WI38 (cell line): ENCODE data around the gene RAB32.
A peak's percentile ranks its signal among the peaks of the same experiment; 100 is the strongest.

ENCODE experiments used
- H3K4me3 ChIP-seq: 2 replicates; pipeline ENCODE4 v1.5.1; 2011; ENCODE audit warnings: low read depth, mild to moderate bottlenecking, control low read depth, low read length
- TF ChIP-seq, protein P1 (sequence below): IDR thresholded peaks from 2 replicates; pipeline ENCODE4 v1.5.1; 2012; ENCODE audit warnings: low read depth, mild to moderate bottlenecking, control low read depth, low read length

Gene RAB32

DNA sequence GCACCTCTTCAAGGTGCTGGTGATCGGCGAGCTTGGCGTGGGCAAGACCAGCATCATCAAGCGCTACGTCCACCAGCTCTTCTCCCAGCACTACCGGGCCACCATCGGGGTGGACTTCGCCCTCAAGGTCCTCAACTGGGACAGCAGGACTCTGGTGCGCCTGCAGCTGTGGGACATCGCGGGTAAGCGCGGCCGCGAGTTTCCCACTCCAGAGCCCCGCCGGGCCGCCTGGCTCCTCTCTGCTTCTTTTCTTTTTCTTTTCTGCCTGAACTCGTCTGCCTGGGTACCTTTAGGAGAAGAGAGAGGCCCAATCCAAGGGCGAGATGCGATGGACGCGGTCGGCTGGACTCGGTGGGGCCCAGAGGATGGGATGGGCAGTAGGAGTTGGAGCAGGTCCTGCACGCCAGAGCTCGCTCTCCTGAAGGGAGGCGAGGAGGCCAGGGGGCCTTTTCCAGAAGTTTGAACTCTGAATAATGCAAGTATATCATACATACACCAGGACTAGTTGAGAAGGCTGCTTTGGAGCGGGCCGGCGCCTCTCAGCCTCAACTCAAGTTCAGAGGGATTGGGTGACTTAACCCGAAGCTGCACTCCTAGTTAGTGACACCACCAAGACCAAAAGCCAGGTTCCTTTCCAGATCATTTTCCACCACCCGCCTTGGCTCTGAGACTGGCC is 445 bp downstream of the RAB32 start:
- H3K4me3 ChIP-seq = peak overlapping the region; percentile 87
- TF ChIP-seq, protein P1, sequence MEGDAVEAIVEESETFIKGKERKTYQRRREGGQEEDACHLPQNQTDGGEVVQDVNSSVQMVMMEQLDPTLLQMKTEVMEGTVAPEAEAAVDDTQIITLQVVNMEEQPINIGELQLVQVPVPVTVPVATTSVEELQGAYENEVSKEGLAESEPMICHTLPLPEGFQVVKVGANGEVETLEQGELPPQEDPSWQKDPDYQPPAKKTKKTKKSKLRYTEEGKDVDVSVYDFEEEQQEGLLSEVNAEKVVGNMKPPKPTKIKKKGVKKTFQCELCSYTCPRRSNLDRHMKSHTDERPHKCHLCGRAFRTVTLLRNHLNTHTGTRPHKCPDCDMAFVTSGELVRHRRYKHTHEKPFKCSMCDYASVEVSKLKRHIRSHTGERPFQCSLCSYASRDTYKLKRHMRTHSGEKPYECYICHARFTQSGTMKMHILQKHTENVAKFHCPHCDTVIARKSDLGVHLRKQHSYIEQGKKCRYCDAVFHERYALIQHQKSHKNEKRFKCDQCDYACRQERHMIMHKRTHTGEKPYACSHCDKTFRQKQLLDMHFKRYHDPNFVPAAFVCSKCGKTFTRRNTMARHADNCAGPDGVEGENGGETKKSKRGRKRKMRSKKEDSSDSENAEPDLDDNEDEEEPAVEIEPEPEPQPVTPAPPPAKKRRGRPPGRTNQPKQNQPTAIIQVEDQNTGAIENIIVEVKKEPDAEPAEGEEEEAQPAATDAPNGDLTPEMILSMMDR = no peak

DNA sequence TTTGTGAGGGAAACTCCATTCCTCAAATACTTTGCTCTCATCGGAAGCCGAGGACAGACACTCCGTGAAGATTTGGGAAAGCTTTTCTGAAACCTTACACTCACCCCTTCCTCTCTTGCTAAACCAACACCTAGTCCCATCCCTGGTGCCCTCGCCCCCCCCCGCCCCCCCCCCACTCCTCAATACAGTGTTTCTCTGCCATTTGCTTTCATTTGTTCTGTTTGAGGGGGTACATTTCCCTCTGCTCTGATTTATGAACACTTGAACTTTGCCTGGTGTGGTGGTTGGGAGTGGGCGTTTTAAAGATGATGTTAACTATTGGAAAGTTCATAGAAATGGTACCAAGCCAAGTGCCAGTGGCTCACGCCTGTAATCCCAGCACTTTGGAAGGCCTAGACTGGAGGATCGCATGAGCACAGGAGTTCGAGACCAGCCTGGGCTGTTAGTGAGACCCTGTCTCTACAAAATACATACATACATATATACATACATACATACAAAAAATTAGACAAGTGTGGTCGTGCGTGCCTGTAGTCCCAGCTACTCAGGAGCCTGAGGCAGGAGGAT is 1.1 kb downstream of the RAB32 start:
- peak overlapping the region; percentile 87 for H3K4me3 ChIP-seq
- TF ChIP-seq, protein P1 = no peak

DNA sequence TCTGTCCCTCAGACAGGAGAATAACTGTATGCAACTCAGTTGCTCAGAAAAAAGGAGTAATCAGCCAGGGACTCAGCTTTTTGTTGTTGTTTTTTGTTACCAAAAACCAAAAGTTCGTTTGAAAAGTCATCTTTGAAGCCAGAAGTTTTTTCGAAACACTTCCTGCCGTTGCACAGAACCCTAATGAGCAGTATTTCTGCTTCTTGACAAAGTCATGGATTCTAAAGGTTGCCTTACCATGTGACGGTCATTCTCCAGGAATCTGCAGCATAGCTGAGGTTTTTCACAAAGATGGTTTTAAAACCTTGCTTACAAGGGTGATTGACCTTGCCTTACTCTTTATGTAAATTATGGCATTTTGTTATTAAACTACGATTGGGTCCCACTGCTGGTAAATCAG is 1.9 kb downstream of the RAB32 start:
- TF ChIP-seq, protein P1 = no peak
- peak overlapping the region; percentile 87 for H3K4me3 ChIP-seq

DNA sequence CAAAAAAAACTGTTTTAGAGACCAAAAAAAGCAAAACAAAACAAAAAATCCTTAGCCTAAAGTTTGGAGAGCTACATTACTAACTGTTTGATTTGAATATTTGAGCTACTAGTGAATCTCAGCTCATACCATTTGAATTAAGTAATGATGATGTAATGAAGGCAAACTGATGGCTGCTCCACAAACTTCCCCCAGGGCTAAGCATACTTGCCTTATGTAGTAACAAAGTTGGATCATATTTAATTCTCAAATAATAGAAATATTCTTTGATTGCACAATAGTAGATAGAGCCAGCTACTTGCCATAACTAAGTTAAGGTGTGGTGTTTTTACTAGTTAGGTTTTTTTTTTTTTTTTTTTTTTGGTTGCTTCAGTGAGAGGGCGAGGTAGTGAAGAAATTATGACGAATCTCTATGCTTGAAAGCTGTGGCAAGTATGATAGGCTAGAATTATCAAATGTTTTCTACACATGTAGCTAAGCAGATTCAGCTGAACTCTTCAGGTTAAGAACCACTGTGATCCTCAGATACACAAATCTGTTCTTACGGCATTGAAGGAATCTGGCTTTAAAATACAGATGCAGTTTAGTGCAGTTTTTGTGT is 2.9 kb downstream of the RAB32 start:
- peak overlapping the region; percentile 23 for H3K4me3 ChIP-seq

DNA sequence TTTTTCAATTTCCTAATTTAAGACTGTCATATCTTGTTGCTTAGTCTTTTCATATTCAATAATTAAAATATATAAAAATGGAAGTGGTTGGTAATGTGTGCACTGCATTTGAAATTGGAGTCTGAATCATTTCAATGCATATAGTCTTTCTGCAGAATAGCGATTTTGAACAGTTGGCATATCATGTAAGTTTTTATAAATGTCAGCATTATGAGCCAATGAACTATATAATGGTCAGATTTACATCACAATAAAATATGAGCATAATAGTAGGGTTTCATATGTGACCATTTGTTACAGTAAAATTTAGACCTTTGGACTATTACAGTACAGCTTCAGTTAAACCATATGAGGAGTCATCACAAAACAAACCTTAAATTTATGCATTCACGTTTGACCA is 4.3 kb downstream of the RAB32 start:
- TF ChIP-seq, protein P1 = no peak

More for the DNA sequence above, 2.9 kb downstream of the RAB32 start:
- TF ChIP-seq, protein P1 = no peak

DNA sequence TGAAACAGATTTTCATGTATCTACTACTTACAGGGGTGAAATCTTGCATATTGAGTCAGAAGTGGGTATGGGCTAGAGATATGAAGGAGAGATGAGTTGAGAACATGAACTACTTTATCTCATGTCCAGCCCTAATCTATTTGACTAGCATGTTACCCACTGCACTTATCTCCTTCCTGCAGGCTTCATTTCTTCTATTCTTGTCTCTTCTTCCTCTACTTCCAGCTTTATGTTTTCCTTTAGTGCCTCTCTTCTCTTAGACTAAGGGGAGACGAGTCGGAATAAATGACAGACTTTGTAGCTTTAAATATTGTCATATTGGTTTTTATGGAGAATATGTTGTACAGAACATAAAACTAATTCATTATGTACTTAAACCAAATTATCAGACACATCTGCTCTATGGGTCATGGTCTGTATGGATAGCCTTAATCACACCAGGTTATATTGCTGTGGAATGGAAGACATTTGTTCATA is 5.3 kb downstream of the RAB32 start:
- TF ChIP-seq, protein P1 = no peak
- H3K4me3 ChIP-seq = no peak overlapping the region

More for the DNA sequence above, 4.3 kb downstream of the RAB32 start:
- H3K4me3 ChIP-seq = no peak overlapping the region

DNA sequence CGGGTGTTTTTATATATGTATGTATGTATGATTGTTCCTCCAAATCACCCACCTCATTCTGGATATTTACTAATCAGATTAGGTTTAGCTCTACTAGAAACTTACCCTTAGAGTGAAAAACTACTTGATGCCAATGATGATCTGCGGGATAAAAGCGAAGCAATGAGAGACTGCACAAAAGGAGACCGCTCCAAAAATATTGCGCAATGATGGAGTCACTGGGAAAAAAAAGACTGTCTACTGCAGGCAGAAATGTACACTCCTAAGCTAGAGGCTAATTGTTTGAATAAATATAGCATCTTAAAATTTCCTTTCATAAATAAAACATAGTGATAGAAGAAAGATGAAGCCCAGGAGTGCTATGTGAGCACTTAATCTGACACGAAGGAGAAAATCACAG is 7.3 kb downstream of the RAB32 start:
- TF ChIP-seq, protein P1 = no peak
- H3K4me3 ChIP-seq = no peak overlapping the region
